ENCODE results near the gene JPH4. TPM values are rescaled to one million over a fixed set of nuclear protein-coding genes. Genes with fewer than 3 reads are reported as not detected.

Gene JPH4
- total RNA-seq, 1 donor from 2014 or later = 0.20 TPM

DNA sequence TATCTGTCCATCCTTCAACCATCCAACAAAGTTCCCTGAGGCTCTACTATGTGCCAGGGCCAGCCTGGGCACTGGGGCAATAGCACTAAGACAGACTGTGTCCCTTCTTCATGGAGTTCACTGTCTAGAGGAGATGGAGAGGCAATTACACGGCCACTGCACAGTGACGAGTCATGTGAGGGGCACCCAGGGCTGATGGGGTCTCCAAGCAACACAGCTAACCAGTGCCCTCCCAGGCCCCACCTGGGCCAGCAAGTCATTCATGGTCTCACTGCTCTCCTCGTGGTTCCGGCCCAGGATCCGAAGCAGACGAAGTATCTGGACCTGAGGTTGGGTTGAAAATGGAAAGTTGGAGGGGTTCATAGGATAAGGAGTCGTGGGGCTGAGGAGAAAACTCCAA, 13.7 kb downstream of the JPH4 start:
- H3K27me3 Mint-ChIP-seq (ENCODE audit: low read depth) = peaks cover 3% of the 10 kb centered on the region
- H3K9me3 Mint-ChIP-seq (ENCODE audit: low read depth) = no peaks in the 10 kb centered on the region
- peak; percentile 75 for DNase-seq (ENCODE audit: low spot score)
- TF ChIP-seq, protein P1, sequence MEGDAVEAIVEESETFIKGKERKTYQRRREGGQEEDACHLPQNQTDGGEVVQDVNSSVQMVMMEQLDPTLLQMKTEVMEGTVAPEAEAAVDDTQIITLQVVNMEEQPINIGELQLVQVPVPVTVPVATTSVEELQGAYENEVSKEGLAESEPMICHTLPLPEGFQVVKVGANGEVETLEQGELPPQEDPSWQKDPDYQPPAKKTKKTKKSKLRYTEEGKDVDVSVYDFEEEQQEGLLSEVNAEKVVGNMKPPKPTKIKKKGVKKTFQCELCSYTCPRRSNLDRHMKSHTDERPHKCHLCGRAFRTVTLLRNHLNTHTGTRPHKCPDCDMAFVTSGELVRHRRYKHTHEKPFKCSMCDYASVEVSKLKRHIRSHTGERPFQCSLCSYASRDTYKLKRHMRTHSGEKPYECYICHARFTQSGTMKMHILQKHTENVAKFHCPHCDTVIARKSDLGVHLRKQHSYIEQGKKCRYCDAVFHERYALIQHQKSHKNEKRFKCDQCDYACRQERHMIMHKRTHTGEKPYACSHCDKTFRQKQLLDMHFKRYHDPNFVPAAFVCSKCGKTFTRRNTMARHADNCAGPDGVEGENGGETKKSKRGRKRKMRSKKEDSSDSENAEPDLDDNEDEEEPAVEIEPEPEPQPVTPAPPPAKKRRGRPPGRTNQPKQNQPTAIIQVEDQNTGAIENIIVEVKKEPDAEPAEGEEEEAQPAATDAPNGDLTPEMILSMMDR (IDR thresholded peaks at IDR 0.05) = no peak
- peaks cover 4% of the 10 kb centered on the region for H3K36me3 Mint-ChIP-seq (ENCODE audit: low read depth)
- peaks cover 21% of the 10 kb centered on the region for H3K4me1 Mint-ChIP-seq (ENCODE audit: low read depth)
- H3K4me3 Mint-ChIP-seq (ENCODE audit: unreplicated experiment) = no peak overlapping the region
- no peak overlapping the region for H3K27ac Mint-ChIP-seq (ENCODE audit: unreplicated experiment)

DNA sequence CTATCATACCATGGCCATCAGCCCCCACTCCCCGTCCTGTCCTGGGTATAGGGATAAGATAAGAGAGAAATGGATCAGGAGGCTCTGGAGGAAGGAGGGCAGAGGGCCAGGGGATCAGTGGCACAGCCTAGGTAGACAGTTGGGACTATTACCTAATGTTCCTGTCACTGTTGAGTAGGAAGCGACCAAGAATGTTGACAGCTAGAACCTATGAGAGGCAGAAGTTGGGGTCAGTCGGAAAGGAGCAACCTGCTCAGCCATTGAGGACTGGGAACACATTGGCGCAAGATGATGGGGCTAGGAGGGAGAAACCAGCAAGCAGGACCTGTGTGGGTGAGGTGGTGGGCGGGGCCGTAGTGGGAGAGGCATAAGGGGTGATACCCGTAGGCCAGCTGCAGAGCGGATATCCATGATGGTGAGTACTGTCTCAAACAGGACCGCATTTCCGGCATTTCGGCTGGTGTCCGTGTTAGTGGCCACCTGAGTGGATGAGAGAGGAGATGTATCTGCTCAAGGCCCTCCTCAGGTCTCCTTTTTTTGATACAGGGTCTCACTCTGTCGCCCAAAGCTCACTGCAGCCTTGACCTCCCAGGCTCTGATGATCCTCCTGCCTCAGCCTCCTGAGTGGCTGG, 14.3 kb downstream of the JPH4 start:
- TF ChIP-seq, protein P1 (IDR thresholded peaks at IDR 0.05) = no peak
- Mint-ChIP-seq H3K27me3 (ENCODE audit: low read depth) (peaks cover 2% of the 10 kb centered on the region), H3K4me1 (ENCODE audit: low read depth) (peaks cover 21% of the 10 kb centered on the region), H3K4me3 (ENCODE audit: unreplicated experiment) (no peak overlapping the region), H3K9me3 (ENCODE audit: low read depth) (no peaks in the 10 kb centered on the region), H3K27ac (ENCODE audit: unreplicated experiment) (no peak overlapping the region), H3K36me3 (ENCODE audit: low read depth) (peaks cover 4% of the 10 kb centered on the region)
- DNase-seq (ENCODE audit: low spot score) = peak; percentile 83

DNA sequence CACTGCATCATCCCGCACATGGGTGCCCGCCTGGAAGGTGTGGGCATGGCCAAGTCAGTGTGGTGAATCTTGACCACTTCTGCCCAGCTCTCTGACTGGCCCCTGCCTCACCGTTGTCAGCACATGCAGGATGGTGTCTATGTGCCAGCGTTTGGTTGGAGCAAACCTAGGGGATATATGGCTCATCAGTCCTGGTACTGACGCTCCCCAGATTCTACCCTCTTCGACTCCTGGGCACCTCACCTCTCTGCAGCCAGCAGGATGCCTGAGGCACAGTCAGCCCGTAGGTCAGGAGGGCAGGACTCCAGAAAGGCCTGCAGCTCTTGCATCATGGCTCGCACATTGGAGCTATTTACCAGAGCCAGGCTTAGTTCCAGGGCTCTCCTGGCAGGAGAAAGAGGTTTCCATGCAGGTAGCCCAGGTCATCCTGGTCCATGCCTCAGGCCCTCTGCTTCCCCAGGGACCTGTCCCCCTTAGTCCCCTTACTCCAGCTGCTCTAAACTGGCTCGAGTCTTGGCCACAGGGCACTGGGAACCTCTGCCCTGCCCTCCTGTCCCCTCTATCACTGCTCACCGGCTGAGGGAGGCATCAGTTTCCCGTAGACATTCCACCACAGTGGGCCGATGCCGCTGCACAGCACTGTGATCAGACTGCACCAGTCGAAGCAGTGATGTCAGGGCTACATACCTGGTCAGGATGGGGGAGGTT, 15.0 kb downstream of the JPH4 start:
- TF ChIP-seq, protein P1 (IDR thresholded peaks at IDR 0.05) = no peak
- no peaks in the 10 kb centered on the region for H3K9me3 Mint-ChIP-seq (ENCODE audit: low read depth)
- no peaks in the 10 kb centered on the region for H3K27me3 Mint-ChIP-seq (ENCODE audit: low read depth)
- H3K36me3 Mint-ChIP-seq (ENCODE audit: low read depth) = peaks cover 6% of the 10 kb centered on the region
- H3K4me3 Mint-ChIP-seq (ENCODE audit: unreplicated experiment) = no peak overlapping the region
- peak; percentile 65 for DNase-seq (ENCODE audit: low spot score)
- H3K27ac Mint-ChIP-seq (ENCODE audit: unreplicated experiment) = no peak overlapping the region
- H3K4me1 Mint-ChIP-seq (ENCODE audit: low read depth) = peaks cover 21% of the 10 kb centered on the region

DNA sequence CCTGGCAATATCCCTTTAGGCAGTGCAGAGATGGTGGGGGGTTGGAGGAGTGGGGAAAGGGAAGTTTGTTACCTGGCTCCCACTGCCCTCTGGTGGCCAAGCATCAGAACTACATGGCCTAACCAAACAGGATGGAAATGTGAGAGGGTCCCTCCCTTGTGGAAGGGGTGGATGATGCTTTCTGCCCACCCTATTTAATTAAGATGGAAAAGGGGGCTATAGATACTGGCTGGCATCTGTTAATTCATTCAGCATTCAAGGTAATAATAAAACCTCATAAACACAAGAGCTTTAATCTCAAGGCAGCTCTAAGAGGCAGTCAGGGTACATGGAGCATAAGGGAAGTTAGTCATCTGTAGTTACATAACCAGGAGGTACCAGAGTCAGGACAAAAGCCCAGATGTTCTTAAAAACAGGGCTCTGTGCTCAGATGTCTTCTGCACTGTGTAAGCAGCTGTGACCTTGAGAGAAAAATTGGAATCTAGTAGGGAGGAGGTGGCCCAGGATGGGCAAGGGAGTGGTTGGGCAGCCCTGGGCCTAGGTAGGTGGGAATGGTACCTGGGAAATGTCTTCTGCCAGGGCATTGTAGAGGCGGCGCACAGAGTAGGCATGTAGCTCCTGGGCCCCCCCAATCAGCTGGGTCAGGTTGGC, 15.6 kb downstream of the JPH4 start:
- Mint-ChIP-seq H3K27ac (ENCODE audit: unreplicated experiment) (no peak overlapping the region), H3K27me3 (ENCODE audit: low read depth) (no peaks in the 10 kb centered on the region), H3K36me3 (ENCODE audit: low read depth) (peaks cover 6% of the 10 kb centered on the region), H3K4me3 (ENCODE audit: unreplicated experiment) (no peak overlapping the region), H3K9me3 (ENCODE audit: low read depth) (no peaks in the 10 kb centered on the region), H3K4me1 (ENCODE audit: low read depth) (peaks cover 22% of the 10 kb centered on the region)
- TF ChIP-seq, protein P1 (IDR thresholded peaks at IDR 0.05) = peak; percentile 93
- DNase-seq (ENCODE audit: low spot score) = peak; percentile 61
